Colonic mucosa (tissue), 4 donors: ENCODE data around the gene TXNDC5. TPM values are rescaled to one million over a fixed set of nuclear protein-coding genes. Genes with fewer than 3 reads are reported as not detected.

Source experiments
- DNase-seq: peaks from one replicate; pipeline ENCODE4 v3.0.0-alpha.2; 2020
- H3K27ac ChIP-seq: fragments of 200-600 bp; one replicate; pipeline ENCODE4 v1.8.0; 2021
- H3K27me3 ChIP-seq: fragments of 200-600 bp; one replicate; pipeline ENCODE4 v1.8.0; 2021
- H3K36me3 ChIP-seq: fragments of 200-600 bp; one replicate; pipeline ENCODE4 v1.8.0; 2021
- H3K4me1 ChIP-seq: fragments of 200-600 bp; one replicate; pipeline ENCODE4 v1.8.0; 2021; ENCODE audit warnings: mild to moderate bottlenecking
- H3K4me3 ChIP-seq: fragments of 200-600 bp; one replicate; pipeline ENCODE4 v1.8.0; 2021
- H3K9ac ChIP-seq, 2 donors: one replicate each; pipeline ENCODE4 v1.7.0; 2013; ENCODE audit warnings: control low read depth in 2 of 2, low read depth in 2 of 2, low read length in 2 of 2
- H3K9me3 ChIP-seq: fragments of 200-600 bp; one replicate; pipeline ENCODE4 v1.8.0; 2021
- CTCF ChIP-seq: fragments of 200-600 bp; IDR thresholded peaks from one replicate; pipeline ENCODE4 v1.8.0; 2022; ENCODE audit warnings: antibody characterized with exemption, mild to moderate bottlenecking
- intact Hi-C: fragments of 100-400 bp; cut with DNase I; formaldehyde crosslinking; loops from one replicate; pipeline ENCODE4 v1.14.1; 2022
- total RNA-seq, 2 donors: library from RNA; stranded (reverse); fragmentation: NEBNext Ultra II Directional in 1 of 2; extraction: Animal tissue kit (Norgen Biotek cat#: 25700) in 1 of 2; gene quantifications; one replicate each; pipeline ENCODE4 v1.2.1, GENCODE V29; 2021
- donor health status: healthy.
- donor health status: DM: no; HTN: no; CAD: no.
- donor health status: DM: no; HTN: no; CAD: no.

TXNDC5 gene
- total RNA-seq, 2 donors from 2014 or later: 82.2 to 126 TPM

- TF ChIP-seq CTCF: no peak
- H3K27ac ChIP-seq: no peak overlapping the region
- no peak overlapping the region for H3K4me3 ChIP-seq
- no peak overlapping the region for H3K9ac ChIP-seq
- no peaks in the 10 kb centered on the region for H3K4me1 ChIP-seq
- intact Hi-C loops: loop anchor here (10.0 kb wide), 1 partner anchor 104 kb away; no protein-coding TSS in a partner anchor
- H3K9me3 ChIP-seq: no peaks in the 10 kb centered on the region
- no peak for DNase-seq
- no peaks in the 10 kb centered on the region for H3K27me3 ChIP-seq
- peaks cover 11% of the 10 kb centered on the region for H3K36me3 ChIP-seq
Measured at GRCh38 chr6:7891078-7891872, 19.3 kb downstream of the TXNDC5 start.

GRCh38 chr6:7888587-7889357, 21.8 kb downstream of the TXNDC5 start:
- no peak for DNase-seq
- Histone ChIP-seq H3K9me3 (no peaks in the 10 kb centered on the region), H3K36me3 (peaks cover 11% of the 10 kb centered on the region), H3K9ac (no peak overlapping the region), H3K4me1 (no peaks in the 10 kb centered on the region), H3K27me3 (no peaks in the 10 kb centered on the region), H3K27ac (no peak overlapping the region), H3K4me3 (no peak overlapping the region)
- intact Hi-C loops: no loop called here
- TF ChIP-seq CTCF: no peak

- Histone ChIP-seq H3K4me3 (no peak overlapping the region), H3K36me3 (peaks cover 10% of the 10 kb centered on the region), H3K4me1 (no peaks in the 10 kb centered on the region), H3K9ac (no peak overlapping the region), H3K9me3 (no peaks in the 10 kb centered on the region), H3K27me3 (no peaks in the 10 kb centered on the region), H3K27ac (no peak overlapping the region)
- no peak for TF ChIP-seq CTCF
- intact Hi-C loops: no loop called here
- no peak for DNase-seq
Measured at GRCh38 chr6:7887278-7887991, 23.2 kb downstream of the TXNDC5 start.

GRCh38 chr6:7886132-7886531, 24.5 kb downstream of the TXNDC5 start:
- intact Hi-C loops: no loop called here
- Histone ChIP-seq H3K9me3 (no peaks in the 10 kb centered on the region), H3K4me1 (no peaks in the 10 kb centered on the region), H3K27ac (no peak overlapping the region), H3K36me3 (peaks cover 17% of the 10 kb centered on the region), H3K4me3 (no peak overlapping the region), H3K27me3 (no peaks in the 10 kb centered on the region), H3K9ac (no peak overlapping the region)
- no peak for TF ChIP-seq CTCF
- DNase-seq: no peak

- Histone ChIP-seq H3K4me1 (no peaks in the 10 kb centered on the region), H3K4me3 (no peak overlapping the region), H3K36me3 (peaks cover 12% of the 10 kb centered on the region), H3K27me3 (no peaks in the 10 kb centered on the region), H3K27ac (no peak overlapping the region), H3K9ac (no peak overlapping the region), H3K9me3 (no peaks in the 10 kb centered on the region)
- intact Hi-C loops: no loop called here
- TF ChIP-seq CTCF: no peak
- no peak for DNase-seq
Measured at GRCh38 chr6:7883381-7883780, 27.2 kb downstream of the TXNDC5 start.
